ENCODE data around the gene AATK. TPM values are rescaled to one million over a fixed set of nuclear protein-coding genes. Genes with fewer than 3 reads are reported as not detected.
A peak's percentile ranks its signal among the peaks of the same experiment; 100 is the strongest.

AATK gene
- total and polyA plus RNA-seq, 2 of the 13 experiments (the other 11 are each of a cell fraction or from before 2014, with no cell fraction given): 2.9 to 8.4 TPM

- TF ChIP-seq KMT2A (CRISPR knock-in tag; IDR thresholded peaks at IDR 0.05) (no peak), NCOA1 (CRISPR knock-in tag; IDR thresholded peaks at IDR 0.05) (no peak), ZNF160 (CRISPR knock-in tag; IDR thresholded peaks at IDR 0.05) (no peak), SMARCE1 (IDR thresholded peaks at IDR 0.05; ENCODE audit: borderline replicate concordance) (no peak), RBFOX2 (IDR thresholded peaks at IDR 0.05; ENCODE audit: low read depth, low read length) (0 out of 2 replicates have a peak, but pooled peaks have one; percentile 4), GPBP1L1 (CRISPR knock-in tag; IDR thresholded peaks at IDR 0.05) (no peak), RXRA (CRISPR knock-in tag; IDR thresholded peaks at IDR 0.05) (0 out of 2 replicates have a peak, but pooled peaks have one; percentile 39), ETS1 (CRISPR knock-in tag; IDR thresholded peaks at IDR 0.05) (no peak), PRMT3 (CRISPR knock-in tag; IDR thresholded peaks at IDR 0.05; ENCODE audit: borderline replicate concordance, low read depth) (no peak), ZNF350 (CRISPR knock-in tag; IDR thresholded peaks at IDR 0.05; ENCODE audit: borderline replicate concordance, low read depth) (no peak), NR3C1 (CRISPR knock-in tag; IDR thresholded peaks at IDR 0.05) (no peak), NFIC (IDR thresholded peaks at IDR 0.05; ENCODE audit: low read length) (no peak), CREB1 (IDR thresholded peaks at IDR 0.05) (peak; percentile 84), CREB1 (CRISPR knock-in tag; IDR thresholded peaks at IDR 0.05) (no peak; the same call in 1 of the 2 replicates), ELF4 (CRISPR knock-in tag; IDR thresholded peaks at IDR 0.05; ENCODE audit: borderline replicate concordance) (0 out of 2 replicates have a peak, but pooled peaks have one; percentile 34), ZNF567 (CRISPR knock-in tag; IDR thresholded peaks at IDR 0.05; ENCODE audit: borderline replicate concordance) (peak; percentile 93), TBX3 (IDR thresholded peaks at IDR 0.05; ENCODE audit: borderline replicate concordance) (no peak), ZNF24 (IDR thresholded peaks at IDR 0.05) (no peak), HCFC1 (IDR thresholded peaks at IDR 0.05; ENCODE audit: low read depth, low read length) (no peak), ZNF451 (CRISPR knock-in tag; IDR thresholded peaks at IDR 0.05) (peak; percentile 67; the same call in 1 of the 2 replicates), ZNF580 (CRISPR knock-in tag; IDR thresholded peaks at IDR 0.05; ENCODE audit: borderline replicate concordance, low read depth) (no peak), ZBTB8A (CRISPR knock-in tag; IDR thresholded peaks at IDR 0.05; ENCODE audit: borderline replicate concordance, low read depth) (no peak), TRIM22 (IDR thresholded peaks at IDR 0.05) (no peak)
- TF ChIP-seq, protein P1, sequence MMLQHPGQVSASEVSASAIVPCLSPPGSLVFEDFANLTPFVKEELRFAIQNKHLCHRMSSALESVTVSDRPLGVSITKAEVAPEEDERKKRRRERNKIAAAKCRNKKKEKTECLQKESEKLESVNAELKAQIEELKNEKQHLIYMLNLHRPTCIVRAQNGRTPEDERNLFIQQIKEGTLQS (CRISPR knock-in tag; IDR thresholded peaks at IDR 0.05): no peak
- TF ChIP-seq, protein P2, sequence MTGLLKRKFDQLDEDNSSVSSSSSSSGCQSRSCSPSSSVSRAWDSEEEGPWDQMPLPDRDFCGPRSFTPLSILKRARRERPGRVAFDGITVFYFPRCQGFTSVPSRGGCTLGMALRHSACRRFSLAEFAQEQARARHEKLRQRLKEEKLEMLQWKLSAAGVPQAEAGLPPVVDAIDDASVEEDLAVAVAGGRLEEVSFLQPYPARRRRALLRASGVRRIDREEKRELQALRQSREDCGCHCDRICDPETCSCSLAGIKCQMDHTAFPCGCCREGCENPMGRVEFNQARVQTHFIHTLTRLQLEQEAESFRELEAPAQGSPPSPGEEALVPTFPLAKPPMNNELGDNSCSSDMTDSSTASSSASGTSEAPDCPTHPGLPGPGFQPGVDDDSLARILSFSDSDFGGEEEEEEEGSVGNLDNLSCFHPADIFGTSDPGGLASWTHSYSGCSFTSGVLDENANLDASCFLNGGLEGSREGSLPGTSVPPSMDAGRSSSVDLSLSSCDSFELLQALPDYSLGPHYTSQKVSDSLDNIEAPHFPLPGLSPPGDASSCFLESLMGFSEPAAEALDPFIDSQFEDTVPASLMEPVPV (CRISPR knock-in tag; IDR thresholded peaks at IDR 0.05): no peak
Measured at GRCh38 chr17:81164371-81165245, 1.4 kb downstream of the AATK start (continued).

All from HepG2 (cell line).